ENCODE data around the gene PGAM5.

PGAM5 gene

DNA sequence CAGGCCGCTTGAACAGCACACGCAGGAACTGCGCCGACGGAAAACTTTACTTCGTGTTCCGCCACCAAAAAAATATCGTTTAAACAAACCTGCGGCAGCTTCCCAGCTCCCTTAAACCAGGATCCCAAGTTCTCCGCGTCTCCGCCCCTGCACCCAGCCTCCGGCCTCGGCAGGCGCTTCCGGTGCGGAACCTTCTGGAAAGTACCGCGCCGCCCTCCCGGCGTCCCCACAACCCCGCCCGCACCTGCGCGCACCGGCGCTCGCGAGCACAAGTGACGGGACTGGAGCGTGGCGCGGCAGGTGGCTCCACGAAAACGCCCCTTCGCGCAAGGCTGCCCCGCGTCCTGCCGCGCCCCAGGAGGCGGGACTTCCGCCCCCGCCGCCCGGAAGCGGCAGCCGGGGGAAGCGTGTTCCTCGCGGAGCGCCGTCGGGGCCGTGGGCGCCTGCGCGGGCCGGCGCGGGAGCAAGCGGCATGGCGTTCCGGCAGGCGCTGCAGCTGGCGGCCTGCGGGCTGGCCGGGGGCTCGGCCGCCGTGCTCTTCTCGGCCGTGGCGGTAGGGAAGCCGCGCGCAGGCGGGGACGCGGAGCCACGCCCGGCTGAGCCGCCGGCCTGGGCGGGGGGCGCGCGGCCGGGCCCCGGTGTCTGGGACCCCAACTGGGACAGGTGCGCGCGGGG is at the start of gene PGAM5:
PGAM5 (plus strand) TSS at position 438 of the 675 bp plus-strand sequence; CDS start at position 473, 35 bp downstream.
- DNase-seq = peak; percentile 95

DNA sequence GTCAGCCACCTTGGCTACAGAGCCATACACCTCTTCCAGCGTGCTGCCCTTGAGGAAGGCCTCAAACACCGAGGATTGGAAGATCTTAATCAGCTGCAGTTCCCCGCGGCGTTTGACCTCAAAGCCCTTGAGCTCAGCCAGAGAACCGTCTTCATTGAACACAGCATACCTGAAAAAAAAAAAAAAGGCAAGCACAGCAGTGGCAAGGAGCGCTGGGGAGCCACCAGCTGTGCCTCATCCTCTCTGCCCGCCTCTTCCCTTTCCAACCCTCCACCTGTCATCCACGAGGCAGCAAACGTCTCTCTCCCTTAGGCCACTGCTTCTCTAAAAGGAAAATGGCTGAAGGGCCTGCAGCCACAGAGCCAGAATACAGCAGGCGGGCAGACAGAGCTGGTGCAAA is 49.6 kb upstream of the PGAM5 start:
- DNase-seq = no peak

DNA sequence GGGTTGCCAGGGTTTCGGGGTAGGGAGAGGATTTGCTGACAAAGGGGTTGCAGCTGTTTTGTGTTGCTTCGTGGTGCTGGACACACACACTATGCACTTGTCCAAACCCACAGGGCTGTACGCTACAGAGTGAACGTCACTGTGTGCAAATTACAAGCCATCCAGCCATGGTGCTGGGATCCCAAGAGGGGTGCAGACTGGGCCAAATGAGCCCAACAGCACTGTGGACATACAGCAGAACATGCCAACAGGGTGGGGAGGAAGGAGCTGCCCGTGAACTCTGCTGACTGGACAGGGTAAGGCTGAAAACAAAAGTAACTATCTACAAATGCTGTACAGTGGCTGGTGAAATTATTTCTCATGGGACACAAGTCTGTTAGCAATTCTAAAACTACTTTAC is 48.7 kb upstream of the PGAM5 start:
- DNase-seq = no peak

DNA sequence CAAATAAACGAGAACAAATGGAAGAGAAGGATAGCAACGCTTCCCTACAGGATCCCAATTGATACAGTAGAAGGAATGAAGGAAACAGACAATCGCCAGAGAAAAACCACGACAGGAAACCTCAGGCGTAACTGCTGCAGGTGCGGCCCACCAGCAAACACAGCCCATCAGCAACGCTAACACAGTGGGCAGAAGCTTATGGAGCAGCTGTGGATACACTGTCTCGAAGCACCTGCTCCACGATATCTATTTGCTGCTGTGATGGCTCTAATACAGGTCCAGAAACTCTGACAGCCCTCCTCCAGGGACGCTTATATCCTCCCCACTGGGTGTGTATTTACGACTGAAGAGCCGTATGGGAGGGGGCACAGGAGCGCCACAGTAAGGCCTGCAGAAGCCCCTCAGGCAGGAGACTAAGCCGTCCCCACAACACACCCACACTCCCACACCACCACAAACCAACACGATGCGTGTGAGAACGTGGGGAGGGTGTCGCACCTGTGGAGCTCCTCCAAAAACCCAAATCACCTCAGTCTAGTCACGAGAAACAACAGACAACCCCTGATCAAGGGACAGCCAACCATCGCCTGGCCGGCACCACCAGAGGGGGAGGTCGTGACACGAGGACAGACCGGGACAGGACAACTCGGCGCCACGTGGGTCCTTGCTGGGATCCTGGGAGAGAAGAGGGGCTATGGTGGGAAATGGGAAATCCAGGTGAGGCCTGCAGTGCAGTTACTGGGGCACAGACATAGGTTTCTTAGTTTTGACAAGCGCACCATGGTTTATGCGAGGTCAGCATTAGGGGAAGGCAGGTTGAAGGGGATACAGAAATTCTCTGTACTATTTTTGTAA is 47.5 kb upstream of the PGAM5 start:
- DNase-seq = no peak

DNA sequence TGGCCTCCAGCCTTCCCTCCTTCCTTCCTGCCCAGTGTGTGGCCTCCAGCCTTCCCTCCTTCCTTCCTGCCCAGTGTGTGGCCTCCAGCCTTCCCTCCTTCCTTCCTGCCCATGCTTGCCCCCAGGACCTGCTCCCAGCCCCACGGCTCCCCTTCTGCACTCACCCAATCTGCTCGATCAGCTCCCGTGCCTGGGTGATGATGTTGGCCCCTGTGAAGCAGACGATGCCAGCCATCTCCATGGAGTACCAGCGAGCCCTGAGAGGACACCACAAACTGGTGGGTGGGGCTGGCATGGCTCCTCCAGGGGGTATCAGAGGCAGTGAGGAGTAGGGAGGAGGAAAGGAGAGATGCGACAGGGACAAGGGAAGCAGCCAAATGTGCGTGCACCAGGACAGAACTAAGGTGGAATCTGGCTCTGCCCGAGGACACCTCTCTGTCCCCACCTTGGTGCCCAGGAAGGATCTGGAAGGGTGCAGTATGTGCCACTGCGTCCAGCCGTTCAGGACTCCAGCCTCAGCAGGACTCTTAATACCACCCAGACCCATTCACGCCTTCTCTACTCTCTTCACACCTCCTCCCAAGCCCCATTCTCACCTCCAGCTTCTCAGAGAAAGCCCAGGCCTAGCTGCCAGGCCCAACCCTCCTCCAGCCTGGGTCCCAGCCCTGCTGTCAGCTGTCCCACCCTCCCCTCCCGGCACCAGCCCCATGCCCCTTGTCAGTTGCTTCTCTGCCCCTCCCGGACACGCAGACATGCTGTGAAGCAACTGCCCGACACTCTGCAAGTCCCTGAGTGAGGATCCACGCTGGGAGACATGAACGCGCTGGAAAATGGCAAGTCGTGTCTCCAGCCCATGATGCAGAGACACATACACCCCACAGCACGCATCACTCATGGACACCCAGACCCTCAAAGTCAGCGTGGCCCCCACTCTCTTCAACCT is 46.2 kb upstream of the PGAM5 start:
- no peak for DNase-seq

DNA sequence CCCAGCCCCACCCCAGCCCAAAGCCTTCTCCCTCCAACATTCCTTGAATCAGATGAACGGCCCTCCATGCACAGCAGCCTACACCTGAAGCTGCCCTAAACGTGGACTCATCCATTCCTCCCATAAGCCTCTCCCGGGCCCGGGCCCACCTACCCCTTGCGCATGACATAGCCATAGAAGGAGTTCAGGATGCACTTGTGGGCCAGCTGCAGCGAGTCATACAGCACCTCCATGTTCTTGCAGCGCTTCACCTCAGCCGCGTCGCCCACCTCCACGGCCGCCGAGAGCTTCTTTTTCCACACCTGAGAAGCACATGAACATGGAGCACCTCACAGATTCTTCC is 45.5 kb upstream of the PGAM5 start:
- no peak for DNase-seq

DNA sequence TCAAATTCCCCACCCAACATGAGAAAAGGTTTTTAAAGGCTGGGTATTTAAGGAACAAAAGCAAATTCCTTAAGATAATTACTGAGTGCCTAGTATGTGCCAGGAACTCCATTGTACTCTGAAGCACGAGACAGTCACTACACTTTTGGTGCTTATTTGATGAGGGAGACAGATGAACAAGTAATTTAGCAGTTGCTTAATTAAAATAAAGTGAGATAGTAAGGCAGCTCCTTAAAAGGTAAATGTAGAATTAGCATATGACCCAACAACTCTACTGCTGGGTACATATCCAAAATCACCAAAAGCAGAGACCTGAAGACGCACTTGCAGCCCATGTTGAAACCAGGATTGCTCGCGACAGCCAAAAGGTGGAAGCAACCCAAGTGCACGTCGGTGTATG is 44.8 kb upstream of the PGAM5 start:
- DNase-seq = no peak

DNA sequence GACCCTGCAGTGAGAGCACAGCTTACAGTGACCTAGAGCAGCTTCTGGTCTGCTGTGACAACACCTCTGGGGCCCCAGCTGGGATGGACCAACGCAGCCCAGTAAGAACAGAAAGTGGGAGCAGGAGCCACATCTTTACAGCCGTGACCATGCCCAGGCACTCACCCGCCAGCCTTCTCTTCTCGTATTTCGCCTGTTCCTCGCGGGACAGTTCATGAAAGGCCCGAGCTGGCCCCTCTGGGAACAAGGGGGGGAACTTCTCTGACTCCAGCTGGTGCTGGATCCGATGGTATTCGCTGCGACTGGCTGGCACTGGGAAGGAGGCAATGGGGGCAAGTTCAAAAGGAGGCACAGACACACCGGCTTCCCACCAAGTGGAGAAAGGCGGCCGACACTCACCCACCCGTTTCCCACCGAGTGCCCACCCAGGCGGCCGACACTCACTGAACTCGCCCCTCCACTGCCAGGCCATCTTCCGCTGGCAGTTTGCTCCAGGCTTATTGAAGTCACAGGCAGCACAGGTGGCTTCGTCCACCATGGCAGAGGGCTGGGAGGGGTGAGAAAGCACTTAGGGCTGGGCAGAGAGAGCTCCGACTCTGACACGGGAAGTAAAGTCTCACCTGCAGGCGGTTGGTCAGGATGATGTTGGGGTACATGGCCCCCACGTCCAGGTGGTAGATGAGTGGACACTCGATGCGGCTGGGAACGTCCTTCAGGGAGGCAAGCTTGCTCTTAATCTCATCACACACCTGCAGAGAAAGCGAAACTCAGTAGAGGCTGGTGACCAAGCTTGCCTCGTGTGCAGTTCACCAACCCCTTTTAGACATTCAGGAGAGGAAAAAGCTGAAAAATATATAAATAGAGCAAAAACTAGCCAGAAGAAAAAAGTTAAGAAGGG is 42.2 kb upstream of the PGAM5 start:
- no peak for DNase-seq

DNA sequence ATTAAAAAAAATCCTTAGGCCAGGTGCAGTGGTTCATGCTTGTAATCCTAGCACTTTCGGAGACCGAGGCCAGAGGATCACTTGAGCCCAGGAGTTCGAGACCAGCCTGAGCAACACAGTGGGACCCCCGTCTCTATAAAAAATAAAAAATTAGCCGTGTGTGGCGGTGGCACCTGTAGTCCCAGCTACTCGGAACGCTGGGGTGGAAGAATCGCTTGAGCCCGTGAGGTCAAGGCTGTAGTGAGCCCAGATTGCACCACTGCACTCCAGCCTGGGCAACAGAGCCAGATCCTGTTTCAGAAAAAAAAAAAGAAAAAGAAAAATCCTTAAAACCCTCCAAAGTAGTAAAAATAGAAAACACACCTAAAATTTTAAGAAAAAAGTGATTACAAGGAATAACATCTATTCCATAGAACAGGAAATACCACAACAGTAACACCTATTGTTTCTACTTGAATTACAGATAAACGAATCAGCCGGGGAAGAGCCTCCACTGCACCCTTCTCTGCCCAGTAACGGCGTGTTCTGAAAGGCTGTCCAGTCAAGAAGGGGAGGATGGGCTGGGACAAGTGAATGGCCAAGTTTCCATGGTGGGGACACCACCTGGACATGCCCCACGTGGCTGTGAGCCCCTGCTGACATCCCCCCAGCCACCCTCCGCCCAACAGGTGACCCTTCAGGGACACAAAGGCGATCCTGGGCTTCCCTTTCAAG is 41.3 kb upstream of the PGAM5 start:
- no peak for DNase-seq

DNA sequence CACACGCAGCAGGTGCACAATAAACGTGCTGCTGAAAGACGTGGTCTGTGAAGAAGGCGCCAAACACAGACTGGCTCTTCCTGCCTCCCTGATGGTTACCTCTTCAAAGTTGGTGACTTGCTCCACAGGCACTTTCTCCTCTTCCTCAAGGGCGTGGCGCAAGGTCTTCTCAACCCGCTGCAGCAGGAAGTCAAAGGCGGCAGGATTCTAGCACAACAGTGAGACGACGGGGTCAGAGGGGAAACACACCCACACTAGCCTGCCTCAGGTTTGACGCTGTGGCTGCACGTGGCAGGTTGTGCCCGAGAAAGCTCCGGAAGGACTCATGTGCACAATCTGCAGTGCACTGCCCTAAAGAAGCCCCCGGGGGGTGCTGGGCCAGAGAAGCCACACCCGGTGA is 38.5 kb upstream of the PGAM5 start:
- DNase-seq = no peak

DNA sequence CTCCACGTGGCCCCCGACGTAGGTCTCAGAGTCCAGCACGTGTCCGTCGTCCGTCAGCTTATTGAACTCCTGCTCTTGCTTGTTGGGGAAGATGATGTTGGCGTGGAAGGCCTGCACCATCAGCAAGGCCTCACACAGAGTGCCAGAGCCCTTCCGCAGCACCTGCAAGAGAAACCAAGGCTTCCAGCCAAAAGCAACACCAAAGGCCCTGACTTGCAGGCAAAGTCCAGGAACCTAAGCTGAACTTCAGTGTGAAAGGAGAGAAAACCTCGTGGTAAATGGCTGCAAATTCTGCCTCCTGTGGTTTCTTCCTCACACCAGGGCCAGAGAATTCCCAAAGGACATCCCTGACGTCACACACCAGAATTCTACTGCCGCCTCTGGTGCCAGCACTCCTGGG is 38.0 kb upstream of the PGAM5 start:
- DNase-seq = no peak

DNA sequence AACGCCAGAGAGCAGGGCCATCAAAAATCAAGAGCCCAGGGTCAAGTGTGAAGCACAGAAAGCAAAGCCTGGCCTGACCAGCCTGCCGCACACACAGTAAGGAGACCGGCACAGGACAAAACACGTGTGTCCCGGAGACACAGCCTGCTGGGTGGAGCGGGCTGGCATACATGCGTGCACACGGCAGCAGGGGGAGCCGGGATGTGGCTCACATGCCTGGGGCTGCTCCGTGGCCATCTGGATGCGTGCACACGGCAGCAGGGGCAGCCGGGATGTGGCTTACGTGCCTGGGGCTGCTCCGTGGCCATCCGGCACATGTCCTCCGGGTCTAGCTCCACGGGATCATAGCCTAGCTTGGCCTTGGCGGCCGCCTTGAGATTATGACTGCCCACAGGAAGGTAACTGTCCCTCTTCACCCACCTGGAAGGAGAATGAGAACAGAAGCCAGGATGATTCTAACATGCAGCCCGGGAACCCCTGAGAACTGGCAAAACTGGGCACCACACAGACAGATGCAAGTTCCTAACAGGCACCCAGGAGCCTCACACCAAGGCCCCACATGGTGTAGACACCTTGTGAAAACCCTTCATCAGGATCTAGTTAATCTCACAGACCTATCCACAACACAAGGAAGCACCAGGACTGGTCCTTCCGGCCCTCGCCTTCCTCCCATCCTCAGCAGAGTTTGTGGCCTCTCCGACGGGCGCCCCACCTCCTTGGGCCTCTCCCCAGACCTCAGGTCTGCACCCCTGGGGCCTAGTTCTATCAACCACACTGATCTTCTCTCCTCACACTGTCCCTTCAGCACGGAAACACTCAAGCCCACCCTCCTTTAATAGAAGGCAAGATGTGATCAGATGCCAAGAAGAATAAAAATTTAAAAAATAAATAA is 37.1 kb upstream of the PGAM5 start:
- no peak for DNase-seq

DNA sequence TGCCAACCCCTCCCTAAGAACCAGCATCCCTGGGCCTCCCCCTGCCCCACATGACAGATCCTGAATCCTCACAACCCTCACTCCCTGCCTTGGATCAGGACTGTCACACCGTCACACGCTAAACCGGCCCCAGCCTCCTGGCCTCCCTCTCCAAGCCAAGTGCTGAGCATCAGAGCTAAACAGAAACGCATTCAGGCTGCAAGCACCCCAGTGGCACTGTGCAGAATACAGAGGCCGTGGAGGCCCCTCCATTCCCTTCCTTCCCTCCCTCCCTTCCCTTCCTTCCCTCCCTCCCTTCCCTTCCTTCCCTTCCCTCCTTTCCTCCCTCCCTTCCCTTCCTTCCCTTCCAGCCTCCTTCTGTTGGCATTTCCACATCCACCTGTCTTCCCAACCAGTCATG is 36.1 kb upstream of the PGAM5 start:
- DNase-seq = no peak

DNA sequence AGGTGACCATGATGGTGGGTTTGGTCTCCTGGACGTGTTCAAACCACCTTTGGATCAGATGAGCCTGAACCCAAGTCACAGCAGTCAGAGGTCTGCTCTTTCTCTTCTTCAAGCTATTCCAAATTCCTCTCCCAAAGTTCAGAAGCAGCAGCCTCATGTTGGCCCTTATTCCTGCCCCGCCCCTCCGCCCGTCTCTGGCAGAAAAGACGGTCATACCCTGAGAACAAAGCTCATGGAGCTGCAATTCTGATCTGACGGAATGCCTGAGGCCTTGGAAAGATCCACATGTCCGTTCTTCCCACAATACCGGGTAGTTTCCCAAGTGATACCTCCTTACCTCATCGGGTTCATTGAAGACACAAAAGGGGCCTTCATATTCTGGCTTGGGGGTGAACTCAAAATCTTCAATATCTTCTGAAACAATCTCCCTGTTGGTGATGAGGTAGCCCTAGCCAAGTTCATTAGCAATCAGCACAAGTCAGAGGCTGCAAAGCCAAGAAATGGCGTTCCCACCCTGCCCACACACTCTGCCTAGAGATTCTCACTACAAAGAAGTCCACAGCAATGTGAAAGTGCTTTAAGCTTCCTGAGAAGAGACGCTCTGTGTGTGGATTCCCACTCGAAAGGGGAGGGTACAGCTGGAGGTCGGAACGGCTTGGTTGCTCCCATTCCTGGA is 34.7 kb upstream of the PGAM5 start:
- DNase-seq = no peak

DNA sequence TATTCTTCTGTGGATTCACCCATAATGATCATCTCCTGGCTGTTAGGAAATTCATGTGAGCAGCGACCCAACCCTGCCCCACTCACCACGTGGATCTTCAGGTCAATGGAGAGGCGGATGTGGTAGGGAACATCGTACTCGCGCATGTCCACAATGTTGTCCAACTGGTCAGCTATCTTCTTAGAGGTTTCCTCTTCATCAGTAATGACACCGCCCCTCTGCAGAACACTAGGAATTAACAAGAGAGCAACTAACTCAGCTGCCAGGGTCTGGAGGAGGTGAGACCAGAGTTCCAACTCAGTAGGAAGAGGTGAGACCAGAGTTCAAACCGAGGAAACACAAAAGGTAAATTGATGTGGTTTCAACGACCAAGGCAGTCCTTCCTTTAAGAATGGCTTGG is 33.1 kb upstream of the PGAM5 start:
- no peak for DNase-seq

DNA sequence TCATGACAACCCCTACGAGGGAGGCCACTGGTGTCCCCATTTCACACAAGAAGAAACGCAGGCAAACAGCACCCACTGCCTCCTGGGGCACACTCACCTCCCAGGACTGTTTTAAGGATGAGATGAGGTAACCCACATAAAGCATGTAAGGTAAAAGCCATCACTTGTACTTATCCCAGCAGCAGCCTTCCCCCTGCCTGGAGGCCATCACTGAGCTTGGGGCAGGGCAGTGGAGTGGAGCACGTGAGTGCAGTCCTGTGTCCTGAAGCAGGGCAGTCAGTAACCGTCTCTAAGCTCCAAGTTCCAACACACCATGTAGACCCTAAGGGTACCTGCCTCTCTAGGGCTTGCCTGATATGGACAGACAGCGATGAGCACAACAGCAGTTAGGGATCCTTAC is 25.2 kb upstream of the PGAM5 start:
- no peak for DNase-seq

DNA sequence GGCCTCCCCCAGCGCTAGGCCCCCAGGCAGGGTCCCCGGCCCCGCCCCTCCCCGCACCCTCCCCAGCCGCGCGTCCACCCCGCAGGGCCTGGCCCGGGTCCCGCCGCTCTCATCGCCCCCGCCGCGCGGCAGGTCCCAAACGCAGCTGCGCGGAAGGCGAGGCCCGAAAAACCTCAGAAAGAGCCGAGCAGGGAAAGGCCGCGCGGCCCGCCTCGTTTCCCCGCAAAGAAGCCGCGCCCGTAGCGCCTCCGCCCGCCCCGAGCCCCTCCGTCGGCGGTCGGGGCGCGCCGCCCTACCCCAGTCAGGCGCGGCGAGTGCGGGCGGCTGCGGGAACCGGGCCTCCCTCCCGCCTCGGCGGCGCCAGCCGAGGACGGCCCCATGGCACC is 23.8 kb upstream of the PGAM5 start:
- DNase-seq = no peak

DNA sequence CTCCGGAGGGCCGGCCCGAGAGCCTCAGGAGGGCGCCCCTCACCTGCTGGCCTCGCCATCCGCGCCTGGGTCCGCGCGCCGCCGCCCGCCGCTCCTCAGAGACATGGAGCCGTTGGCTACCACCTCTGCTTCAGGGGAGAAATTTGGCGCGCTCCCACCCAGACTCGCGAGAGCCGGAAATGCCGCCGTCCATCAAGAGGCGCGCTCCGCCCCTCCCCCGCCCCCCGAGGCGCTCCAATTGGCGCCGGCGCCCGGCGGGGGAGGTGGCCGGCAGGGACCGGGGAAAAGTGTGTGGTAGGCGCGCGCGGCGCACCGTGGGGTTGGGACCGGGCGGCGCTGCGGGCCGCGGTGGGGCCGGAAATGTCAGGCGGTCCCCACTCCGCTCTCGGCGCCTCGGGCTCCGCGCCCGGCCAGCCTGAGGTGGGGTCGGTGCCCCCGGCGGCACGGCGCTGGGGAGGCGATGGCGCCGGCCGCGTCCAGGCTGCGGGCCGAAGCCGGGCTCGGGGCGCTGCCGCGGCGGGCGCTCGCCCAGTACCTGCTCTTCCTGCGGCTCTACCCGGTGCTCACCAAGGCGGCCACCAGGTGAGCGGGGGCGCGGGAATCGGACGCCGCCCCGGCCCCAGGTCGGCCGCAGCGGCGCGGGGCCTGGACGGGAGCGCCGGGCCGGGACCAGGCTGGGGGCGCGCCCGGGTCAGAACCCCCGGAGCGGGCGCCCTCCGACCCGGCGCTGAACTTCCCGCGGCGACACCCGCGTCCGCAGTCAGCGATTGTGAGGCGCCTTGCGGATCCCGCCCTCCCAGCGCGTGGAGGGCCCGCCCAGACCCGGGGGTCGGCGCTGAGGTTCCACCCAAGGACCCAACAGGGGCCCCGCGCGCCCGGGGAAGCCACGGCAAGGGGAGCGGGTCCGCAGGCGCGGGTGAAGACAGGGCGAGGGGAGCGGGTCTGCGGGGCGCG is 23.2 kb upstream of the PGAM5 start, which contains the start of the genes POLE and PXMP2:
POLE (minus strand) TSS at position 132 of the 954 bp plus-strand sequence; CDS start at position 105, 27 bp downstream.
PXMP2 (plus strand) TSS at position 377 of the 954 bp plus-strand sequence; CDS start at position 461, 84 bp downstream.
- peak; percentile 97 for DNase-seq

DNA sequence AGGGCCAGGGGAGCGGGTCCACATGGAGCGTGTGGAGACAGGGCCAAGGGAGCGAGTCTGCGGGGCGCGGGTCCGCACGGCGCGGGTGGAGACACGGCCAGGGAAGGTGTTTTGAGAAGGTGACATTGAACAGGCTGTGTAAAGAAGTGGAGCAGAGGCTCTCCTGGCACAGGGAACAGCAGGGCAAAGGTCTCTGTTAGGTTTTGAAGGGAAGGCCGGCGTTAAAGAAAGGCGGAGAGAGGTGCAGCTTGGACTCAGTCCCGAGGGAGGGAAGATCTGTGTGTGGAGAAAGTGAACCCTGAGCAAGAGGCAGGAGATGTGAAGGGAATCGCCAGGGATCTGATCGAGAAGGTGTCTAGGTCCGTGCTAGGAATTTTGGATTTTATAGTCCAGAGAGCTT is 21.4 kb upstream of the PGAM5 start:
- no peak for DNase-seq

Measured in CD4-positive, alpha-beta T cell treated with Interleukin-6 for 4 hours (primary cell).